ENCODE data around the gene TP53. TPM values are rescaled to one million over a fixed set of nuclear protein-coding genes. Genes with fewer than 3 reads are reported as not detected.

TP53 gene
- total and polyA plus RNA-seq, 9 of the 15 experiments (the other 6 are each of a cell fraction or from before 2014, with no cell fraction given) = 2.8 to 14.0 (median 7.1) TPM

- TF ChIP-seq FOXM1 (IDR thresholded peaks at IDR 0.05; ENCODE audit: low read depth) = peak; percentile 41; the same call in 1 of the 2 replicates
- TF ChIP-seq FOXM1 (CRISPR knock-in tag; IDR thresholded peaks at IDR 0.05; ENCODE audit: low read depth) = no peak
- no peak for TF ChIP-seq C11orf30 (IDR thresholded peaks at IDR 0.05; ENCODE audit: low read depth)
- TF ChIP-seq SOX6 (IDR thresholded peaks at IDR 0.05) = no peak
- no peak for TF ChIP-seq SMARCA5 (IDR thresholded peaks at IDR 0.05)
- TF ChIP-seq ZNF408 (CRISPR knock-in tag; IDR thresholded peaks at IDR 0.05; ENCODE audit: low read depth) = no peak
- TF ChIP-seq ATF1 (CRISPR knock-in tag; IDR thresholded peaks at IDR 0.05) = no peak
- TF ChIP-seq ATF1 (tag; IDR thresholded peaks at IDR 0.05) = 0 out of 2 replicates have a peak, but pooled peaks have one; percentile 20
- TF ChIP-seq PHF8 (IDR thresholded peaks at IDR 0.05; ENCODE audit: borderline replicate concordance, low read length) = peak; percentile 52; the same call in 1 of the 2 replicates
- peak; percentile 69 for TF ChIP-seq POLR2G (IDR thresholded peaks at IDR 0.05; ENCODE audit: low read depth, low read length)
- TF ChIP-seq XRCC5 (IDR thresholded peaks at IDR 0.05; ENCODE audit: low read depth, low read length) = no peak; the same call in 1 of the 2 replicates
- TF ChIP-seq SMC3 (conservative IDR thresholded peaks at IDR 0.05; ENCODE audit: insufficient read depth, low read depth, low read length) = no peak
- TF ChIP-seq ESRRA (IDR thresholded peaks at IDR 0.05; ENCODE audit: borderline replicate concordance, low read depth) = peak; percentile 60; the same call in 1 of the 2 replicates
- no peak for TF ChIP-seq ZNF280B (CRISPR knock-in tag; IDR thresholded peaks at IDR 0.05)
- no peak for TF ChIP-seq ZKSCAN8 (CRISPR knock-in tag; IDR thresholded peaks at IDR 0.05)
- TF ChIP-seq MAFK (IDR thresholded peaks at IDR 0.05; ENCODE audit: low read length) = no peak
- no peak for TF ChIP-seq PPARD (CRISPR knock-in tag; IDR thresholded peaks at IDR 0.05)
- no peak for TF ChIP-seq TAF1 (IDR thresholded peaks at IDR 0.05; ENCODE audit: control insufficient read depth, extremely low read depth, insufficient read depth, low read length, severe bottlenecking)
- peak; percentile 88 for TF ChIP-seq VEZF1 (CRISPR knock-in tag; IDR thresholded peaks at IDR 0.05)
- TF ChIP-seq NFATC3 (IDR thresholded peaks at IDR 0.05) = no peak
- TF ChIP-seq THAP12 (CRISPR knock-in tag; IDR thresholded peaks at IDR 0.05) = no peak
- no peak for TF ChIP-seq MCM2 (IDR thresholded peaks at IDR 0.05; ENCODE audit: low read depth)
- TF ChIP-seq ARID1B (IDR thresholded peaks at IDR 0.05) = peak; percentile 51; the same call in 1 of the 2 replicates
Measured at GRCh38 chr17:7627250-7628121, 59.8 kb downstream of the TP53 start, which contains the start of gene SAT2 (continued).
